ENCODE measurements around the gene TNNI2.
"Not testable (repeated sequence)": the region's sequence is repeated elsewhere in the genome, so short reads cannot be mapped to it uniquely, and the experiment has no call there.

DNA sequence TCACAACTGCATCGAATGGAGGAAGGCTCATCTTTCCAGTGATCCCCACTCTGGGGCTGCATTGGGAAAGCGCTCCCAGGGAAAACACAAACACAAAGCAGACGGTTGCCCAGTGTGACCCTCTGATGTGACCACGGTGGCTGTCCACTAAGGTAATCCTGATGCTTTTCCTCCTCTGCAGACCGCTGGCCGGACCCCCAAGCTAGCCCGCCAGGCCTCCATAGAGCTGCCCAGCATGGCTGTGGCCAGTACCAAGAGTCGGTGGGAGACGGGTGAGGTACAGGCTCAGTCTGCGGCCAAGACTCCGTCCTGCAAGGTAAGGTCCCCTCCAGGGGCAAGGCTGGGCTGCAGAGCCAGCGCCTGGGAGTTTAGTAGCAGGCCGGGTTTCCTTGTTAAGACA, 47.8 kb downstream of the TNNI2 start:
- TF ChIP-seq, protein P1, sequence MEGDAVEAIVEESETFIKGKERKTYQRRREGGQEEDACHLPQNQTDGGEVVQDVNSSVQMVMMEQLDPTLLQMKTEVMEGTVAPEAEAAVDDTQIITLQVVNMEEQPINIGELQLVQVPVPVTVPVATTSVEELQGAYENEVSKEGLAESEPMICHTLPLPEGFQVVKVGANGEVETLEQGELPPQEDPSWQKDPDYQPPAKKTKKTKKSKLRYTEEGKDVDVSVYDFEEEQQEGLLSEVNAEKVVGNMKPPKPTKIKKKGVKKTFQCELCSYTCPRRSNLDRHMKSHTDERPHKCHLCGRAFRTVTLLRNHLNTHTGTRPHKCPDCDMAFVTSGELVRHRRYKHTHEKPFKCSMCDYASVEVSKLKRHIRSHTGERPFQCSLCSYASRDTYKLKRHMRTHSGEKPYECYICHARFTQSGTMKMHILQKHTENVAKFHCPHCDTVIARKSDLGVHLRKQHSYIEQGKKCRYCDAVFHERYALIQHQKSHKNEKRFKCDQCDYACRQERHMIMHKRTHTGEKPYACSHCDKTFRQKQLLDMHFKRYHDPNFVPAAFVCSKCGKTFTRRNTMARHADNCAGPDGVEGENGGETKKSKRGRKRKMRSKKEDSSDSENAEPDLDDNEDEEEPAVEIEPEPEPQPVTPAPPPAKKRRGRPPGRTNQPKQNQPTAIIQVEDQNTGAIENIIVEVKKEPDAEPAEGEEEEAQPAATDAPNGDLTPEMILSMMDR (IDR thresholded peaks at IDR 0.05): not testable (repeated sequence)
- not testable (repeated sequence) for TF ChIP-seq POLR2A (IDR thresholded peaks at IDR 0.05)
